Esophagus squamous epithelium (tissue), 5 donors: Measurements from ENCODE around the gene LINGO3. TPM values are rescaled to one million over a fixed set of nuclear protein-coding genes. Genes with fewer than 3 reads are reported as not detected.
A peak's percentile ranks its signal among the peaks of the same experiment; 100 is the strongest.

ENCODE experiments used
- DNase-seq: peaks from one replicate; lab custom pipeline; 2025; lab: John Stamatoyannopoulos, UW
- H3K27ac ChIP-seq, 4 donors: fragments of 200-600 bp; sonication (generic); one replicate each; pipeline ENCODE4 v1.5.1; 2016 to 2019; ENCODE audit warnings: mild to moderate bottlenecking in 1 of 4
- H3K27me3 ChIP-seq, 4 donors: fragments of 200-600 bp; sonication (generic); 1 replicate in 3 of 4; 2 replicates in 1 of 4; pipeline versions ENCODE4 v1.5.1 to v1.6.0; 2017 to 2021; ENCODE audit warnings: antibody characterized with exemption in 1 of 4
- H3K36me3 ChIP-seq, 3 donors: fragments of 200-600 bp; sonication (generic); one replicate each; pipeline ENCODE4 v1.5.1; 2016 to 2019
- H3K4me1 ChIP-seq, 3 donors: fragments of 200-600 bp; sonication (generic); one replicate each; pipeline ENCODE4 v1.5.1; 2017 to 2019
- H3K4me3 ChIP-seq, 4 donors: fragments of 200-600 bp; sonication (generic); 1 replicate in 3 of 4; 2 replicates in 1 of 4; pipeline ENCODE4 v1.5.1; 2016 to 2019; ENCODE audit warnings: mild to moderate bottlenecking in 2 of 4, moderate library complexity in 1 of 4
- H3K9me3 ChIP-seq, 3 donors: fragments of 200-600 bp; sonication (generic); one replicate each; pipeline ENCODE4 v1.5.1; 2016 to 2019
- POLR2A ChIP-seq, 4 donors: fragments of 450-650 bp; IDR thresholded peaks; one replicate each; pipeline ENCODE4 v1.6.1; 2017; ENCODE audit warnings: antibody characterized with exemption in 4 of 4, mild to moderate bottlenecking in 4 of 4, moderate library complexity in 3 of 4
- WGBS, 2 donors: methylation state at CpG; one replicate each; pipeline ENCODE4 v1.1.5; 2018; 5-methylcytosine and 5-hydroxymethylcytosine counted together
- intact Hi-C: fragments of 100-400 bp; cut with DNase I; formaldehyde crosslinking; loops from one replicate; pipeline ENCODE4 v1.15.0; 2022
- total RNA-seq, 4 donors: library from RNA; depleted of rRNA; stranded (reverse); fragments of >200 nt; gene quantifications; one replicate each; pipeline ENCODE4 v1.1.0, GENCODE V29; 2016
- TF ChIP-seq, protein P1 (sequence below), 6 experiments: fragments of 450-650 bp in 4 of 6; fragments of 200-600 bp in 2 of 6; sonication (generic) in 2 of 6; IDR thresholded peaks; one replicate each; pipeline ENCODE4 v1.5.1; 2016 to 2019; ENCODE audit warnings: antibody characterized with exemption in 6 of 6, mild to moderate bottlenecking in 4 of 6, moderate library complexity in 4 of 6
- donor health status: DM: yes; HTN: yes; CAD: no.

Gene LINGO3, protein sequence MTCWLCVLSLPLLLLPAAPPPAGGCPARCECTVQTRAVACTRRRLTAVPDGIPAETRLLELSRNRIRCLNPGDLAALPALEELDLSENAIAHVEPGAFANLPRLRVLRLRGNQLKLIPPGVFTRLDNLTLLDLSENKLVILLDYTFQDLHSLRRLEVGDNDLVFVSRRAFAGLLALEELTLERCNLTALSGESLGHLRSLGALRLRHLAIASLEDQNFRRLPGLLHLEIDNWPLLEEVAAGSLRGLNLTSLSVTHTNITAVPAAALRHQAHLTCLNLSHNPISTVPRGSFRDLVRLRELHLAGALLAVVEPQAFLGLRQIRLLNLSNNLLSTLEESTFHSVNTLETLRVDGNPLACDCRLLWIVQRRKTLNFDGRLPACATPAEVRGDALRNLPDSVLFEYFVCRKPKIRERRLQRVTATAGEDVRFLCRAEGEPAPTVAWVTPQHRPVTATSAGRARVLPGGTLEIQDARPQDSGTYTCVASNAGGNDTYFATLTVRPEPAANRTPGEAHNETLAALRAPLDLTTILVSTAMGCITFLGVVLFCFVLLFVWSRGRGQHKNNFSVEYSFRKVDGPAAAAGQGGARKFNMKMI
- total RNA-seq, result under 1 TPM in 1 of 4 donors, not detected in 3; 0.09 TPM

- WGBS, 2 donors, result 28 to 40% methylated on average over 1 to 3 of the region's 63 CpGs
- Histone ChIP-seq H3K4me3 (peak within 1 kb of the TSS in 2 of 4 donors; percentile 19 to 50), H3K9me3 (no peaks in the 10 kb centered on the region), H3K4me1 (peaks cover 0 to 12% (median 5%) of the 10 kb centered on the region in 3 donors), H3K27me3 (peaks cover 0 to 98% (median 15%) of the 10 kb centered on the region in 4 donors), H3K36me3 (no peaks in the 10 kb centered on the region), H3K27ac (no peak within 1 kb of the TSS)
- TF ChIP-seq POLR2A (IDR thresholded peaks at IDR 0.05), result no peak
- TF ChIP-seq, protein P1, sequence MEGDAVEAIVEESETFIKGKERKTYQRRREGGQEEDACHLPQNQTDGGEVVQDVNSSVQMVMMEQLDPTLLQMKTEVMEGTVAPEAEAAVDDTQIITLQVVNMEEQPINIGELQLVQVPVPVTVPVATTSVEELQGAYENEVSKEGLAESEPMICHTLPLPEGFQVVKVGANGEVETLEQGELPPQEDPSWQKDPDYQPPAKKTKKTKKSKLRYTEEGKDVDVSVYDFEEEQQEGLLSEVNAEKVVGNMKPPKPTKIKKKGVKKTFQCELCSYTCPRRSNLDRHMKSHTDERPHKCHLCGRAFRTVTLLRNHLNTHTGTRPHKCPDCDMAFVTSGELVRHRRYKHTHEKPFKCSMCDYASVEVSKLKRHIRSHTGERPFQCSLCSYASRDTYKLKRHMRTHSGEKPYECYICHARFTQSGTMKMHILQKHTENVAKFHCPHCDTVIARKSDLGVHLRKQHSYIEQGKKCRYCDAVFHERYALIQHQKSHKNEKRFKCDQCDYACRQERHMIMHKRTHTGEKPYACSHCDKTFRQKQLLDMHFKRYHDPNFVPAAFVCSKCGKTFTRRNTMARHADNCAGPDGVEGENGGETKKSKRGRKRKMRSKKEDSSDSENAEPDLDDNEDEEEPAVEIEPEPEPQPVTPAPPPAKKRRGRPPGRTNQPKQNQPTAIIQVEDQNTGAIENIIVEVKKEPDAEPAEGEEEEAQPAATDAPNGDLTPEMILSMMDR (IDR thresholded peaks at IDR 0.05), result no peak
- intact Hi-C loops, result no loop called here
- no peak for DNase-seq
These were observed at the start of gene LINGO3 for GRCh38 chr19:2308114-2308556. LINGO3 (minus strand) TSS chr19:2308154; CDS start chr19:2291776, 16,378 bp downstream.

- 68 to 86% methylated on average over 11 to 16 of the region's 21 CpGs for WGBS, 2 donors
These were observed 48.2 kb upstream of the LINGO3 start for GRCh38 chr19:2356036-2356646.

DNA sequence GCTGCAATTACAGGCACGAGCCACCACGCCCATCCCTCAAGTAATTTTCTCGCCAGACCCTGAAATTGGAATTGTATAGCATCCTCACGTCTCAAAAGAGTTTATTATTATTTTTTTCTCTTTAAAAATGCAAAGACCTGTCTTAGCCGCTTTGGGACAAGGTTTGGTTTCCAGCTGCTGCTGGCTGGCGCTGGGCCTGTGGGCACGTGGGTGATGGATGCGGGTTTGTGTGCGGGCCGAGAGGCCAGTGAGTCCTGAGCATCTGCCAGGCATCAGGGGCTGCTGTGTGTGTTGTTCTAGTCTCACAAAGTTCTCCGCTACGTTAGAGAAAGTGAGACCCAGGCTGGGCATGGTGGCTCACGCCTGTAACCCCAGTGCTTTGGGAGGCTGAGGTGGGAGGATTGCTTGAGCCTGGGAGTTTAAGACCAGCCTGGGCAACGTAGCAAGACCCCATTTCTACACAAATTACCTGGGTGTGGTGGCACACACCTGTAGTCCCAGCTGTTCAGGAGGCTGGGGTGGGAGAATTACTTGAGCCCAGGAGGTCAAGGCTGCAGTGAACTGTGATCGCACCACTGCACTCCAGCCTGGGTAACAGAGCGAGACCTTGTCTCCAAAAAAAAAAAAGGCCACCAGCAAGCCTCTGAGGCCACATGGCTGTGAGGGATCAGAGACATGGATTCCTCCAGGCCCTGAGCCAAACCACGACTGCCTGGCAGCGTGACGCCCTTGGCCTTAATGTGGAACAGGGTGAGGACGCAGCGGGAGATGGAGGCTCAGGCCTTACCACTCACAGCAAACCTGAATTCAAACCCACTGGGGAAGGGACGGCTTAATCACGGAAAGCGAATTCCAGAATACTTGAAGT, 47.4 kb upstream of the LINGO3 start:
- no peak overlapping the region for H3K27ac ChIP-seq
- H3K4me1 ChIP-seq, result peaks cover 0 to 6% (median 0%) of the 10 kb centered on the region in 3 donors
- 75 to 91% methylated on average over 20 to 22 of the region's 24 CpGs for WGBS, 2 donors
- intact Hi-C loops, result no loop called here
- H3K36me3 ChIP-seq, result peaks cover 10 to 49% (median 12%) of the 10 kb centered on the region in 3 donors
- peaks cover 0 to 22% (median 4%) of the 10 kb centered on the region in 4 donors for H3K27me3 ChIP-seq
- no peak for DNase-seq
- TF ChIP-seq POLR2A (IDR thresholded peaks at IDR 0.05), result no peak
- TF ChIP-seq, protein P1 (IDR thresholded peaks at IDR 0.05), result no peak
- H3K9me3 ChIP-seq, result no peaks in the 10 kb centered on the region
- H3K4me3 ChIP-seq, result no peak overlapping the region

More at GRCh38 chr19:2356036-2356646, 48.2 kb upstream of the LINGO3 start:
- DNase-seq, result no peak
- Histone ChIP-seq H3K36me3 (peaks cover 10 to 41% (median 12%) of the 10 kb centered on the region in 3 donors), H3K4me3 (no peak overlapping the region), H3K9me3 (no peaks in the 10 kb centered on the region), H3K27me3 (peaks cover 0 to 29% (median 7%) of the 10 kb centered on the region in 4 donors), H3K4me1 (peaks cover 0 to 7% (median 0%) of the 10 kb centered on the region in 3 donors), H3K27ac (no peak overlapping the region)
- no peak for TF ChIP-seq POLR2A (IDR thresholded peaks at IDR 0.05)
- TF ChIP-seq, protein P1 (IDR thresholded peaks at IDR 0.05), result no peak
- intact Hi-C loops, result no loop called here

- intact Hi-C loops, result no loop called here
- Histone ChIP-seq H3K4me3 (no peak overlapping the region), H3K27ac (no peak overlapping the region), H3K27me3 (peaks cover 0 to 15% (median 0%) of the 10 kb centered on the region in 4 donors), H3K36me3 (peaks cover 10 to 56% (median 12%) of the 10 kb centered on the region in 3 donors), H3K4me1 (no peaks in the 10 kb centered on the region), H3K9me3 (no peaks in the 10 kb centered on the region)
- no peak for DNase-seq
- 90% methylated on average over 2 to 3 of the region's 17 CpGs for WGBS, 2 donors
- TF ChIP-seq, protein P1 (IDR thresholded peaks at IDR 0.05), result no peak
- no peak for TF ChIP-seq POLR2A (IDR thresholded peaks at IDR 0.05)
These were observed 46.7 kb upstream of the LINGO3 start for GRCh38 chr19:2354670-2355069.
